ENCODE data around the gene HSD11B1. TPM values are rescaled to one million over a fixed set of nuclear protein-coding genes. Genes with fewer than 3 reads are reported as not detected.
"Not testable (repeated sequence)": the region's sequence is repeated elsewhere in the genome, so short reads cannot be mapped to it uniquely, and the experiment has no call there.

The HSD11B1 gene
- total RNA-seq, 4 donors from 2014 or later, result 26.2 to 88.5 (median 52.0) TPM

GRCh38 chr1:209692296-209692695, 12.3 kb upstream of the HSD11B1 start:
- no peak overlapping the region for H3K27ac ChIP-seq
- WGBS, result 49% methylated on average over 4 of the region's 4 CpGs

DNA sequence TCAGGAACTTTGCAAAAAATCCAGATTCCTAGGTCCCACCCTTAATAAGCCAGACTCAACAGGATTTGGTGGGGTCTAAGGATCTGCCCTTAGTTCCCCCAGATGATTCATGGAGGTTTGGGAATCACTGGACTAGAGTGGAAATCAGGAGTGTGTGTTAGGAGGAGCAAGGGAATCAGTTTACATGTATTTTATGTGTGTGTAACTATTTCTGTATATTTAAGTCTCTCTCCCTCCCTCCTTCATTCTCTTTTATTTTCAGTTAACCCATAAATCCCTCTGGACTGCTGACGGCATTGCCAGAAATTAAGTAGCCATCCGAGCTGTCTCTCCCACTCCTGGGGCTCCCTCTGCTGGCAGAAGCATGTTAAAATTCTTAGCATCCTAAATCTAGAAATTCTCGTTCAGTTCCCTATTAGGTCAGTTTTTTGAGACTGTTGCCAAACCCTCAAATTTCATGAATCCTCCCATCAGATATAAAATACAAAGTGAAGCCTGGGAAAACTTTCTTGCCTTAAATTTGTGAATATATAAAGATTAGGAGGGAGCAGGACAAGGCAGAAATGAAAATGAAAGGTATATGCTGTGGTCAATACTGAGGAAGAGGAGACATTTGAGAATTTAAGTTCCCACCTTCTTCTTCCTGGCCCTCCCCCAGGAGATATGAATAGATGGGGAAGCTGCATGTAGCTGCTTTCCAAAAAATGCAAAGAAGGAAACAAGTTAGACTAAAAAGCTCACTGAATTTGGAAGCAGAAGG, 11.7 kb upstream of the HSD11B1 start:
- Histone ChIP-seq H3K4me3 (no peak overlapping the region), H3K4me1 (peaks cover 6% of the 10 kb centered on the region), H3K27me3 (no peaks in the 10 kb centered on the region), H3K36me3 (no peaks in the 10 kb centered on the region), H3K9me3 (no peaks in the 10 kb centered on the region), H3K27ac (no peak overlapping the region)
- DNase-seq (ENCODE audit: low spot score in 2 of 2), result peak; percentile 78 to 85
- 1% methylated on average over 3 of the region's 3 CpGs for WGBS
- TF ChIP-seq POLR2A (IDR thresholded peaks at IDR 0.05) (no peak), CTCF (IDR thresholded peaks at IDR 0.05) (peak; percentile 68 to 78)

More at GRCh38 chr1:209692296-209692695, 12.3 kb upstream of the HSD11B1 start:
- TF ChIP-seq POLR2AphosphoS5 (IDR thresholded peaks at IDR 0.05), result no peak
- no peak for TF ChIP-seq POLR2A (IDR thresholded peaks at IDR 0.05)
- TF ChIP-seq EP300 (IDR thresholded peaks at IDR 0.05), result no peak
- no peak for TF ChIP-seq CTCF (IDR thresholded peaks at IDR 0.05)
- Histone ChIP-seq H3K27me3 (no peaks in the 10 kb centered on the region), H3K4me1 (peaks cover 6% of the 10 kb centered on the region), H3K36me3 (no peaks in the 10 kb centered on the region), H3K9me3 (no peaks in the 10 kb centered on the region), H3K4me3 (no peak overlapping the region)
- DNase-seq (ENCODE audit: low spot score in 2 of 2), result no peak

GRCh38 chr1:209696673-209697072, 8.0 kb upstream of the HSD11B1 start:
- no peak for TF ChIP-seq POLR2A (IDR thresholded peaks at IDR 0.05)
- TF ChIP-seq EP300 (IDR thresholded peaks at IDR 0.05), result no peak
- no peak for TF ChIP-seq CTCF (IDR thresholded peaks at IDR 0.05)
- no peak for TF ChIP-seq POLR2AphosphoS5 (IDR thresholded peaks at IDR 0.05)
- H3K4me1 ChIP-seq, result peaks cover 6% of the 10 kb centered on the region
- no peak for DNase-seq (ENCODE audit: low spot score in 2 of 2)
- H3K9me3 ChIP-seq, result no peaks in the 10 kb centered on the region
- no peak overlapping the region for H3K27ac ChIP-seq
- H3K27me3 ChIP-seq, result no peaks in the 10 kb centered on the region
- H3K4me3 ChIP-seq, result no peak overlapping the region
- H3K36me3 ChIP-seq, result no peaks in the 10 kb centered on the region

DNA sequence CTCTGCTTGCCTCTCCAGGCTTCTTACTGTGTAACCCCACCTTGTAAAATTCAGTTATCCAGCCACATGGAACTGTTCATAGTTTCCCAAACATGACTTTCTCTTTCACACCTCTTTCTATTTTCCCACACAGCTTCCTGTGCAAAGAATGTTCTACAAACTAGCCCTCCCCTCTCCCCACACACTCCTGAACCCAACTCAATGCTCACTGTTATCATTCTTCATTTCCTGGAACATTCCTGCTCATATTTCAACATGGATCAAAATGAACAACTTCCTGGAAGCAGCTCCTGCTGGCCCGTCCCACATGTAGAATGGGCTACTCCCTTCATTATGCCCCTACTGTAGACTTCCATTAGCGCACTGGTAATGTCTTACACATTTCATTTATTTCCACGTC, 7.5 kb upstream of the HSD11B1 start:
- H3K9me3 ChIP-seq, result no peaks in the 10 kb centered on the region
- DNase-seq (ENCODE audit: low spot score in 2 of 2), result no peak
- no peaks in the 10 kb centered on the region for H3K36me3 ChIP-seq
- H3K4me3 ChIP-seq, result no peak overlapping the region
- H3K4me1 ChIP-seq, result peaks cover 6% of the 10 kb centered on the region
- 83% methylated on average over 3 of the region's 3 CpGs for WGBS
- H3K27ac ChIP-seq, result no peak overlapping the region
- no peaks in the 10 kb centered on the region for H3K27me3 ChIP-seq
- TF ChIP-seq POLR2AphosphoS5 (IDR thresholded peaks at IDR 0.05) (no peak), POLR2A (IDR thresholded peaks at IDR 0.05) (no peak), CTCF (IDR thresholded peaks at IDR 0.05) (no peak), EP300 (IDR thresholded peaks at IDR 0.05) (no peak)

DNA sequence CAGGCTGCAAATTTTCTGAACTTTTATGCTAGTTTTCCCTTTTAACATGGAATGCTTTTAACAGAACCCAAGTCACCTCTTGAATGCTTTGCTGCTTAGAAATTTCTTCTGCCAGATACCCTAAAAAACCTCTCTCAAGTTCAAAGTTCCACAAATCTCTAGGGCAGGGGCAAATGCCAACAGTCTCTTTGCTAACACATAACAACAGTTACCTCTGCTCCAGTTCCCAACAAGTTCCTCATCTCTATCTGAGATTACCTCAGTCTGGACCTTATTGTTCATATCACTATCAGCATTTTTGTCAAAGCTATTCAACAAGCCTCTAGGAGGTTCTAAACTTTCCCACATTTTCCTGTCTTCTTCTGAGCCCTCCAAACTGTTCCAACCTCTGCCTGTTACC, 4.0 kb upstream of the HSD11B1 start:
- not testable (repeated sequence) for H3K27ac ChIP-seq; DNase-seq (ENCODE audit: low spot score in 2 of 2); H3K36me3 ChIP-seq; H3K4me1 ChIP-seq; H3K4me3 ChIP-seq; H3K9me3 ChIP-seq; H3K27me3 ChIP-seq

DNA sequence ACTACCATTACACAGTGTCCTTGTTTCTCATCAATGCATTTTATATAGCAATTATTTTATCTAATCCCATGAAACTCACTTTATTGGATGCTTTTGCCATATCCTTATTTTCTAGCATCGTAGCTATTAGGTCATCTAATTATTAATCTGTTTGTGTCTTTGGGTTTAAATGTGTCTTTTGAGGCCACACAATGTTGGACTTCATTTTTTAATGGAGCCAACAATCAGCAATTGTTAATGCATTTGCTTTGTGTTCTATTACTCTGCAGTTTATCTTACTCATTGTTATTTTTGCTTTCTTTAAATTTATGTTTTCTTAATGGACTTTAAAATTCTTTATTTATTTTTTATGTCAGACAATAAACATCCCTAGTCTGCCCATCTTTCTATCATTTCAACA, 1.8 kb upstream of the HSD11B1 start:
- WGBS, result 82% methylated on average over 1 of the region's 1 CpG
- DNase-seq (ENCODE audit: low spot score in 2 of 2), result no peak
- H3K4me1 ChIP-seq, result peaks cover 7% of the 10 kb centered on the region
- H3K27me3 ChIP-seq, result no peaks in the 10 kb centered on the region
- TF ChIP-seq CTCF (IDR thresholded peaks at IDR 0.05) (no peak), EP300 (IDR thresholded peaks at IDR 0.05) (no peak), POLR2AphosphoS5 (IDR thresholded peaks at IDR 0.05) (no peak), POLR2A (IDR thresholded peaks at IDR 0.05) (no peak)
- H3K9me3 ChIP-seq, result no peaks in the 10 kb centered on the region
- no peaks in the 10 kb centered on the region for H3K36me3 ChIP-seq
- H3K4me3 ChIP-seq, result no peak overlapping the region
- no peak overlapping the region for H3K27ac ChIP-seq
